KG1 (cell line): ENCODE results near the gene SOHLH2.

Source experiments
- DNase-seq: peaks from one replicate; lab custom pipeline; 2025; lab: John Stamatoyannopoulos, UW

SOHLH2 gene

GRCh38 chr13:36131222-36131930, 83.0 kb downstream of the SOHLH2 start, which contains the start of gene DCLK1:
Gene DCLK1, minus strand, starts transcription at chr13:36131382.
- no peak for DNase-seq

GRCh38 chr13:36130552-36131221, 83.7 kb downstream of the SOHLH2 start:
- no peak for DNase-seq

- no peak for DNase-seq
Observed at GRCh38 chr13:36130193-36130551, 84.2 kb downstream of the SOHLH2 start.

- DNase-seq: no peak
Observed at GRCh38 chr13:36129539-36129938, 84.8 kb downstream of the SOHLH2 start.

GRCh38 chr13:36126491-36126890, 87.9 kb downstream of the SOHLH2 start:
- DNase-seq: no peak

- no peak for DNase-seq
Observed at GRCh38 chr13:36125841-36126240, 88.5 kb downstream of the SOHLH2 start.

- no peak for DNase-seq
Observed at GRCh38 chr13:36124236-36124822, 90.0 kb downstream of the SOHLH2 start.
